Activated effector memory CD4-positive, alpha-beta T cell treated with anti-CD3 and anti-CD28 coated beads, Interleukin-2, amount 50 U/mL, for 16 hours (primary cell): ENCODE measurements around the gene RABEP2.
A peak's percentile ranks its signal among the peaks of the same experiment; 100 is the strongest.
"Not testable (repeated sequence)": the region's sequence is repeated elsewhere in the genome, so short reads cannot be mapped to it uniquely, and the experiment has no call there.

Experiments used
- DNase-seq: peaks from one replicate; pipeline ENCODE4 v3.0.0-alpha.2; 2020

RABEP2 gene, protein sequence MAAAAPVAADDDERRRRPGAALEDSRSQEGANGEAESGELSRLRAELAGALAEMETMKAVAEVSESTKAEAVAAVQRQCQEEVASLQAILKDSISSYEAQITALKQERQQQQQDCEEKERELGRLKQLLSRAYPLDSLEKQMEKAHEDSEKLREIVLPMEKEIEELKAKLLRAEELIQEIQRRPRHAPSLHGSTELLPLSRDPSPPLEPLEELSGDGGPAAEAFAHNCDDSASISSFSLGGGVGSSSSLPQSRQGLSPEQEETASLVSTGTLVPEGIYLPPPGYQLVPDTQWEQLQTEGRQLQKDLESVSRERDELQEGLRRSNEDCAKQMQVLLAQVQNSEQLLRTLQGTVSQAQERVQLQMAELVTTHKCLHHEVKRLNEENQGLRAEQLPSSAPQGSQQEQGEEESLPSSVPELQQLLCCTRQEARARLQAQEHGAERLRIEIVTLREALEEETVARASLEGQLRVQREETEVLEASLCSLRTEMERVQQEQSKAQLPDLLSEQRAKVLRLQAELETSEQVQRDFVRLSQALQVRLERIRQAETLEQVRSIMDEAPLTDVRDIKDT

DNA sequence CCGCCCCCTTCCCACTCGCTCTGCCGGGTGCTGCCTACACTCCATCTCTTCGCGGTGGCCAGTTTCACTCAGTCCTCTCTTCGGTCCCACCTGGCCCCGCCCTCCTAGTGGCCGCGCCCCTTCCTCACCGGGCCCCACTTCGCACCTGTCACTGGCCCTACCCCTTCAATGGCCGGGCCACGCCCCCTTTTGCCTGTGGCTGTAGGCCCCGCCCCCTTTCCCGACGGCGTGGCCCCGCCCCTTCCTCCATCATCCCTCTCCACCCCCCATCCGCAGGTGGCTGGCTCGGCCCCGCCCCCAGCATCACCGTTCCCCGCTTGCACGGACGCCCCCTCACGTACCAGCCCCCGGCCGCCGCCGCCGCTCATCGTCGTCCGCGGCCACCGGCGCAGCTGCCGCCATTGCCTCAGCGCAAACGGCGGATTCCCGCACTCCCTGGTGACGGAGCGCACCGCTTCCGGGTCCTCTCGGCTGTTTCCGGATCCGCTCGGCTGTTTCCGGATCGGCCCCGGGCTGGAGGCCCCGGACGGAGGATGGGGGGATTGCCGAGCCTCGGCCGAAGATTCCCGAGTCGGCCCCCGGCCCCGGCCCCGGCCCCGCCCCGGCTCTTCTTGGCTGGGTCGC lies at the start of gene RABEP2:
Gene RABEP2, minus strand, starts transcription at position 477 of the 624 bp plus-strand sequence. Its CDS starts 75 bp downstream, at position 402.
- DNase-seq: peak; percentile 97

DNA sequence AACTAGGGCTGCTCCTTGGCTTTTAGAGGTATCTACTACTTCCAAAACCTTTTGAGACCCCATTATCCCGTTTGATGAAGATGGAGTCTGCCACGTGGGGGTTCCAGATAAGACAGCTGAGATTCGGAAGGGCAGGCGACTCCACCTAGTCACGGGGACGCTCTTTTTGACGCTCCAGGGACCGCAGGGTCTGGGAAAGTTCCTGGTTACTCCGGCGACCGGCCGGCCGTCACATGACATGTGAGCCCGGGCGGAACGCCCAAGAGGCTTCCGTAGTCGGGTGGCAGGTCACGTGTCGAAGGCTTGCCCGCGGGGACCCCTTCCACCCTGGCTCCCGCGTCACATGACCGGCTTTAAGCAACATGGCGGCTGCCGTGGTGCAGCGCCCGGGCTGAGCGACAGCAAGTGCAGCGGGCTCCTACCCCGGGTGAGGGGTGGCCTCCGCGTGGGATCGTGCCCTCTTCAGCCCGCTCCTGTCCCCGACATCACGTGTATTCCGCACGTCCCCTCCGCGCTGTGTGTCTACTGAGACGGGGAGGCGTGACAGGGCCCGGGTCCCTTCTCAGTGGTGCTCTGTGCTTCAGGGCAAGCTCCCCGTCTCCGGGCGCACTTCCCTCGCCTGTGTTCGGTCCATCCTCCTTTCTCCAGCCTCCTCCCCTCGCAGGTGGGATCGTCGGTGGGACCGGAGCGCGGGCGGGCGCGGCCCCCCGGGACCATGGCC lies 49.6 kb upstream of the RABEP2 start, which contains the start of gene SPNS1:
Gene SPNS1, plus strand, starts transcription at position 342 of the 721 bp plus-strand sequence. Its CDS starts 374 bp downstream, at position 716.
- peak; percentile 97 for DNase-seq

DNA sequence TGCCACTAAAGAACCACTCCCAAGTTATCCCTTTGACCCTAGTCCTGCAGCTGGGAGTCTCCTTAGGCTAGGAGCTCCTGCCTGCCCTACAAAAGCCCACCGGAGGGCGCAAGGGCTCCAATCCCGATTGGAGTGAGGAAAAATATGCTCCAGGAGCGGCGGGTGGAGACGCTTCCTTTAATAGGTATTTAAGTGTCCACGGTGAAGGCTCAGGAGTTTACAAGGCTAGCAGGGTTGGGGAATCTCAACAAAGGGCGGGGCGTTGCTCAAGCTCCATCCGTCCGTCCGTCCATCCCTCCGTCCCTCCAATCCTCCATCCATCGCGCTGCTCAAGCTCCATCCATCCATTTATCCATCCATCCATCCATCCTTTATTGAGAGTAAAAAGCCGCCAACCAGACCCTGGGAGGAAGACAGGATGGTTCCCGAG lies 49.0 kb upstream of the RABEP2 start:
- peak; percentile 75 for DNase-seq

DNA sequence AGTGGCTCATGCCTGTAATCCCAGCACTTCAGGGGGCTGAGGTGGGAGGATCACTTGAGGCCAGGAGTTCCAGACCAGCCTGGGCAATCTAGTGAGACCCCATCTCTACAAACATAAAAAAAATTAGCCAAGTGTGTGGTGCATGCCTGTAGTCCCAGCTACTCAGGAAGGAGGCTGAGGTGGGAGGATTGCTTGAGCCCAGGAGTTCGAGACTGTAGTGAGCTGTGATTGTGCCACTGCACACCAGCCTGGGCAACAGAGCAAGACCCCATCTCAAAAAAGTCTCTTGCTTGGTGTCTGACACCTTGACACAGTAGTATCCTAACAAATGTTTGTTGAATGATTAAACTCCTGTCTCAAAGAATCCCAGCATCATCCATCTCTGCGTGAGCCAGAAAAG lies 44.7 kb upstream of the RABEP2 start:
- not testable (repeated sequence) for DNase-seq

DNA sequence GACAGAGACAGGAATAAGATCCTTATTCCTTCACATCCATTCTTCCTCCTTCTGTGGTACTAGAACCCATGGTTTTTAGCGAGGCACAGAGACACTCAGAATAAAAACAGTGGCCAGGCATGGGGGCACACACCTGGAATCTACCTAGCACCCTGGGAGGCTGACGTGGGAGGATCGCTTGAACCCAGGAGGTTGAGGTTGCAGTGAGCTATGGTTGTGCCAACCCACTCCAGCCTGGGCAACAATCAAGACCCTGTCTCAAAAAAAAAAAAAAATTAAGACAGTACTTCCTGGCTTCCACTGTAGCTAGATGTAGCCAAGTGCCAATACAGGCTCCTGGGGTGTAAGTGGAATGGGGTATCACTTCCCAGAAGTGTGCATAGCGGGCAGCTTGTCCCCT lies 42.1 kb upstream of the RABEP2 start:
- DNase-seq: no peak

DNA sequence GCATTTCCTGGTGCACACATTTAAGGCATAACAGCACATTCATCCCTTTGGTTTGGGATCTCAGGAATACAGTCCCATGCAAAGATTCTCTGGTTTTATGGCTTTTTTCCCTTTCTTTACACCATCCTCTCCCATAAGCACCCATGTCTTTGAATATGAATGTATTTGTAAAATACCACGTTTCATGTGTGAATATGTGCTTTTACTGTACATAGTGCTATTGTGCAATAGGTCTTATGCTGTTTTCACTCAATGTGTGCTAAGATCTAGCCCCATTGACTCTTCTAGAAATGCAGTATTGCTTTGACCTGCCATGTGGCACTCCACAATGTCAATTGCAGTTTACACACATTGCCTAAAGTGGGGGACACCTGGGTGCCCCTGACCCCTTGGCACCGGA lies 39.5 kb upstream of the RABEP2 start:
- DNase-seq: no peak

DNA sequence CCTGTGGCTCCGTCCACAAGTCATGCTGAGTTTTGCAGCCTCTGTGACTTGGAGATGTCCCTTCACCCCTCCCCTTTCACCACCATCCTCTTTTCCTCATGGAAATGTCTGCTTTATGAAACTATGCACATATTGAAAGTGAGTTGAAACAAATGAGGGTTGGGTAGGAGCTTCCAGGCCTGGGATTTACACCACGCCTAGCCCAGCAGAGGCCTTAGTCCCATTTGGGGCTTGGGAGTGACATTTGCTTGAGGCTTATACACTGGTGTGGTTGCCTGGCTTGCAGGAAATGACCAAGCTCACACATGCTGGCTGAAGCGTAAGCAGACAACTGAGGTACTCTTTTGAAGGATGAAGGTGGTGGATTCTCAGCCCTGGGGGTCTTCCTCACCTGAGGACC lies 39.0 kb upstream of the RABEP2 start:
- no peak for DNase-seq

DNA sequence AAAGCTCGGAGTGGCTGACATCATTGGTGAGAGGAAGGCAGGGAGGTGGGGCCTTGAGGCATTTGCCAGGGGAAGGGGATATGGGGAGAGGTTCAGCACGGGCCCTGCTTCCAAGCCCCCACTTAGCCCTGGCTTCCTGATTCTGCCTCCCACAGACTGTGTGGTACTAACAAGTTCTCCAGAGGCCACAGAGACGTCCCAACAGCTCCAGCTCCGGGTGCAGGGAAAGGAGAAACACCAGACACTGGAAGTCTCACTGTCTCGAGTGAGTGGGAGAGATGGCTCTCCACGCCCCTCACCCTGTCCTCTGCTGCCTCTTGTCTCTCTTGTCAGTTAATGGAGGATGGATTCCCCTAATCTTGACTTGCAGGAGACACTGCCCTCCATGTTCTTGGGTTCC lies 33.8 kb upstream of the RABEP2 start:
- DNase-seq: no peak

DNA sequence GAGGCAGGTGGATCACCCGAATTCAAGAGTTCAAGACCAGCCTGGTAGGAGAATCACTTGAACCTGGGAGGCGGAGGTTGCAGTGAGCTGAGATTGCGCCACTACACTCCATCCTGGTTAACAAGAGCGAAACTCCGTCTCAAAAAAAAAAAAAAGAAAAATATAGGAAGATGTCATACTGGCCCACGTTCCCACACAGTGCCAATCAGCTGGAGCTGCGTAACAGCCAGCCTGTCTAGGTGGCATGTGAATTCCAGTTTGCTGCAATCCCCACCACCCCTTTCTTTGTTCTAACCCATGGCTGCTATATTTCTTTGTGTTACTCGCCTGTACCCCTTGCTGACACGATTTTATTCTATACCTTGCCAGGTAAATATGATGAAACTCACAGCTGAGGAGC lies 33.2 kb upstream of the RABEP2 start:
- no peak for DNase-seq

DNA sequence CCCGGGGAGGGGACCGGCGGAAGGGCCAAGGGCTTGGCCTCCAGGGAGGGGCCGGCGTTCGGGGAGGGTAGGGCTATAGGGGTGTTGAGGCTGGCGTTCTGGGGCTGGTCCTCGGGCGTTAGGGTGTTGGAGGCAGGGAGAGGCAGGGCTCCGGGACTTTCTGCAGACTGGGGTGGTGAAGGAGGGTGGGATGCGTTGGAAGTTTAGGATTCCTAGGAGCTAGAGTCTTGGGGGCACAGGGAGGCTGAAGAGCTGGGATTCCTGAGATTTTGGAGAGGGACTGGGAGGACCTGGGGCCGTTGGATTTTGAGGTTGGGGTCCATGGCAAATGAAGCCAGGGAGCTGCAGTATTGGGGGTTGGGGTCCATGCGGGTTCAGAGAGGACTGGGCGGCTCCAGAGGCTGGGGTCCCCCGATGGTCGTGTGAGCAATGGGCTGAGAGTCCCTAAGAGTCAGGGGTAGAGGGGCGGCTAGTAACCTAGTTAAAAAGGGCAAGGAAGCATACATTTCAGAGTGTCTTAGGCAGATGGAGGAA lies 26.4 kb upstream of the RABEP2 start:
- no peak for DNase-seq

DNA sequence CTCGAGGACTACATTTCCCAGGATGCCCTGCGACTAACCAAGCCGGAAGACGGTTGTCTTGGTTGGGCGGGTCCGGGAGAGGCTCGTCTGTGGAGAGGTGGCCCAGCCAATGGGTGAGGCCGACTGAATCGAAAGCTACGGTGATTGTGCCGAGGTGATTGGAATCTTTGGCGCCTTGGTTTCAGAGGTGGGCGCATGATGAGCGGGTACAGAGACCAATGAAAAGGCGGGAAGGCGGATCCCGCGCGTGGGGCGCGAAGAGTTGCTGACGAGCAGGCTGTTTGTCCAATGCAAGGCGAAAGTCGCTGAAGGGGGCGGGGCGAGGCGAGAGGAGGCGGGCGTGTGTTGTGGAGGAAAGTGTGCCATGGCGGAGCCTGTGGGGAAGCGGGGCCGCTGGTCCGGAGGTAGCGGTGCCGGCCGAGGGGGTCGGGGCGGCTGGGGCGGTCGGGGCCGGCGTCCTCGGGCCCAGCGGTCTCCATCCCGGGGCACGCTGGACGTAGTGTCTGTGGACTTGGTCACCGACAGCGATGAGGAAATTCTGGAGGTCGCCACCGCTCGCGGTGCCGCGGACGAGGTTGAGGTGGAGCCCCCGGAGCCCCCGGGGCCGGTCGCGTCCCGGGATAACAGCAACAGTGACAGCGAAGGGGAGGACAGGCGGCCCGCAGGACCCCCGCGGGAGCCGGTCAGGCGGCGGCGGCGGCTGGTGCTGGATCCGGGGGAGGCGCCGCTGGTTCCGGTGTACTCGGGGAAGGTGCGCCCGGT lies 25.8 kb upstream of the RABEP2 start, which contains the start of gene NFATC2IP:
Gene NFATC2IP, plus strand, starts transcription at position 290 of the 762 bp plus-strand sequence. Its CDS starts 75 bp downstream, at position 365.
- peak; percentile 100 for DNase-seq

DNA sequence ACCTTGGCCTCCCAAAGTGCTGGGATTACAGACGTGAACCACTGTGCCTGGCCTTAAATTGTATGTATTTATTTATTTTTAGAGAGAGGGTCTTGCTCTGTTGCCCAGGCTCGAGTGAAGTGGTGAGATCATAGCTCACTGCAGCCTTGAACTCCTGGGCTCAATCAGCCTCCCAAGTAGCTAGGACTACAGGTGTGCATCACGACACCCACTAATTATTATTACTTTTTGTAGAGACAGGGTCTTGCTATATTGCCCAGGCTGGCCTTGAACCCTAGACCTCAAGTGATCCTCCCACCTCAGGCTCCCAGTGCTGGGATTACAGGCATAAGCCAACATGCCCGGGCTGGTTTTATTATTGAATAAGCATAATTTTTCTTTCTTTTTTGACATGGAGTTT lies 21.6 kb upstream of the RABEP2 start:
- DNase-seq: no peak

DNA sequence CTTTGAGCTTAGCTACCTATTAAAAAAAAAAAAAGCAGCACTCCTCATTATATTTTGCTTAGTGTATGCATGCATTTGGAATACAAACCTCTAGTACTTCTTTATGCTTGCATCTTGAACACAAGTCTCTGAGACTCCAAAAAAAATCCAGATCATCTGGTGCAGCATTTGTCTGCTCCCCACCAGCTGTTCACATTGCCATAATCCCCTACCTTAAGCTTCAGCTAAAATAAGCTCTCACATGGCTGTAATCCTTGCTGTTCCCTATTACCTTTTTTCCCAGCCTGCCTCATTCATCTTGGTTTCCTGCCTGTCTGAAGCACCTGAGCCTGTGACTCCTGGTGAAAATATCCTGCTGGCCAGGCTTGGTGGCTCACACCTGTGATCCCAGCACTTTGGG lies 18.2 kb upstream of the RABEP2 start:
- no peak for DNase-seq

DNA sequence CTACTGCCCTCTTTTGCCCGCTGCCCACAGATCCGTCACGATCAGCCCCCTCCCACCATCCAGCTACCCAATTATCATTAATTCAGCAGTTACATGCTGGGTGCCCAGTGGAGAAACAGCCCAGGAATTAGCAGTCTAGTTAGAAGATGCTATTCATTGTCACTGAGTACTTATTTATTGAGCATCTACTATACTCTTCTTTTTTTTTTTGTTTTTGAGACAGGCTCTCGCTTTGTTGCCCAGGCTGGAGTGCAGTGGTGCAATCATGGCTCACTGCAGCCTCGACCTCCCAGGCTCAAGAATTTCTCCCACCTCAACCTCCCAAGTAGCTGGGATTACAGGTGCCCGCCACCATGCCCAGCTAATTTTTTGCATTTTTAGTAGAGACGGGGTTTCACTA lies 14.8 kb upstream of the RABEP2 start:
- DNase-seq: not testable (repeated sequence)

DNA sequence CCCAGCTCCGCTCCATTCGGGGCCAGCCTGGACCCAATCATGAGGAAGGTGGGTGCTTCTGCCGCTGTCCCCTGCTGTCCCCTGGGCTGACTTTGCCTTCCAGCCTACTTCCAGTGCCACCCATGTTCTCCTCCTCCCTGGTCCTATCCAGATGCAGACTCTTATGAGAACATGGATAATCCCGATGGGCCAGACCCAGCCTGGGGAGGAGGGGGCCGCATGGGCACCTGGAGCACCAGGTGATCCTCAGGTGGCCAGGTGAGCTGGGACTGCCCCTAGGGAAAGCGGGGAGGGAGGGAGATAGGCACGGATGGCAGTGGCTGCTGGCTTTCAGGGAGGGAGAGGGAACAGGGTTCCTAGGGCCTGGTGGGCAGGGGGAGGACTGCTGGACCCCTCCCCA lies 13.7 kb upstream of the RABEP2 start:
- no peak for DNase-seq

DNA sequence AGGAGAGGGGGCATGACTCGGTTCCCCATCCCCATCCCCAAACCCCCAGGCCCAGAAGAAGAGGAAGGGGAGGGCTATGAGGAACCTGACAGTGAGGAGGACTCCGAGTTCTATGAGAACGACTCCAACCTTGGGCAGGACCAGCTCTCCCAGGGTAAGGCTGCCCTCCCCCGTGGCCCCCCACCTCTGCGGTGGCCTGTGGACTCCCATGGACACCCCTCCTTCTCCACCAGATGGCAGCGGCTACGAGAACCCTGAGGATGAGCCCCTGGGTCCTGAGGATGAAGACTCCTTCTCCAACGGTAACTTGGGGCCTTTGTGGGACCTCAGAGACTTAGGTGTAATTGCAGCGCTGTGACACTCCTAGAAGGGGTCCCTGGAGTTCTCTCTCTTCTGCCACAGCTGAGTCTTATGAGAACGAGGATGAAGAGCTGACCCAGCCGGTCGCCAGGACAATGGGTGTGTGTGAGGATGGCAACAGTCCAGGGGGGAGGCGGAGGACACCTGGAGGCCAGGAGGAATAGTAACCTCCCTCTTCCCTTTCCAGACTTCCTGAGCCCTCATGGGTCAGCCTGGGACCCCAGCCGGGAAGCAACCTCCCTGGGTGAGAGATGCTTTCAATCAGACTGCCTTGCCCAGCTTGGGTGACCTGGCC lies 12.3 kb upstream of the RABEP2 start:
- no peak for DNase-seq

DNA sequence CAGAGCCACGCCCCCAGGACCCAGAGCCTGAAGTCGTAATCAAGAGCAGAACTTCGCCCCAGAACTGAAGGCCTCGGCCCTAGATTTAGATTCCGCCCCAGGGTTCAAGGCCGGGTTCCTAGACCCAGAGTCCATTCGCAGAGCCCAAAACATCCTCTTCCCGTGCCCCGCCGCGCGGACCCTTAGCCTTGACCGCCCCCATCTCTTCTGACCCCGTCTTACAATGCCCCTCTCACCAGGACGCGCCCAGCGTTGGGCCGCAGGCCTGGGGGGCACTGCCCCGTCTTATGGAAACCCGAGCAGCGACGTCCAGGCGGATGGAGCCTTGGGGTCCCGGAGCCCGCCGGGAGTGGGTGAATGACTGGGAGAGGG lies 11.7 kb upstream of the RABEP2 start:
- DNase-seq: no peak

DNA sequence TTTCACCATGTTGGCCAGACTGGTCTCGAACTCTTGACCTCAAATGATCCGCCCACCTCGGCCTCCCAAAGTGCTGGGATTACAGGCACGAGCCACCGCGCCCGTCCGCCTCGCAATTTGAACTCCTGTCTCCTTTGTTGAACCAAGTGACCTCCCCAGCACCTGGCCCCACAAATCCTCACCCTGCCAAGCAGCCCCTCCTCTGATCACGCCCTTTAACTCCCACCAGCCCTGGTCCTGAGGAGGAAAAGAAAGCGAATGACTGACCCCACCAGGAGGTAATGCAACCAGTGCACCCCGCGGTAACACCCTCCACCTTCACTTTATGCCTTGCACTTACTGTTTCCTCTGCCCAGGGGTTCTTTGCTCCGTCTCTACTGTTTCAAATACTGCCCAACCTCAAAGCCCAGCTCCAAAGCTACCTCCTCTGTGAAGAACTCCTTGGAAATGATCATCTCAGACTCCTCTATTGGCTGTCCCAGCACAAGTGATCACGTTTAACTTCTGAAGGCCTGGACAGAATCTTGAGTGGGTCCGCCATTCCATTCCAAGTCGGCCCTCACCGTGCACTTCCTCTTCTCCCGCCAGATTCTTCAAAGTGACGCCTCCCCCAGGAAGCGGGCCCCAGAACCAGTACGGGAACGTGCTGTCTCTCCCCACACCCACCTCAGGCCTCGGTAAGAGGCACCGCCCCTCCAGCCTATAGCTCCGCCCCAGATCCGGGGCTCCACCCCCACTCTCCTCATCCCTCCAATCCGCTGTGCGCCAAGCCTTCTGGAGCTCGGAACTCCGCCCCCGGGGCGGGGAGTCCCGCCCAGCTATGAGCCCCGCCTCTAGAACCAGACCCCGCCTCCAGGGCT lies 11.1 kb upstream of the RABEP2 start:
- DNase-seq: peak; percentile 92

DNA sequence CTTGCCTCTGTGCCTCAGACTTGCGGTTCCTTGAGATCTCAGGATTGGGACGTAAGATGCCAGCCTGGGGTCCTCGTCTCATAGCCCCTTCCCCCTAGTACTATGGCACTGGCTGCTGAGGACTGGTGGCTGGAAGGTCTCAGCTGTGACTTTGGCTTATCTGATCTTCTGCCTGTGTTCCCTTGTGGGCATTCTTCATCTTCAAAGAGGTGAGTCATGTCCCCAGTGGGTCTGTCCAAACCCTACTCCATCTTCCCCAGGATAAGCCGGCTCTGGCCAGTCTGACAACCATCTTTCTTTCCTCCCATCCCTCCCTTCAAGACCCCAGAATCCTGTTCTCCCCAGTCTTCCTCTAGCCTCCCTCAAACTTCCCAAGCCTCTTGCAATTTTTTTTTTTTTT lies 10.3 kb upstream of the RABEP2 start:
- DNase-seq: no peak

DNA sequence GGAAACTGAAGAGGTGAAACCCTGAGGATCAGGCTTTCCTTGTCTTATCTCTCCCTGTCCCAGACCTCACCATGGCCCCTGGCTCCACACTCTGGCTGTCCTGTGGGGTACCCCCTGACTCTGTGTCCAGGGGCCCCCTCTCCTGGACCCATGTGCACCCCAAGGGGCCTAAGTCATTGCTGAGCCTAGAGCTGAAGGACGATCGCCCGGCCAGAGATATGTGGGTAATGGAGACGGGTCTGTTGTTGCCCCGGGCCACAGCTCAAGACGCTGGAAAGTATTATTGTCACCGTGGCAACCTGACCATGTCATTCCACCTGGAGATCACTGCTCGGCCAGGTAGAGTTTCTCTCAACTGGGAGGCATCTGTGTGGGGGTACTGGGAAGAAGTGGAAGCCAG lies 8.1 kb upstream of the RABEP2 start:
- no peak for DNase-seq
